ENCODE results near the gene TRPT1.

Gene TRPT1

GRCh38 chr11:64208086-64208795 is 17.7 kb downstream of the TRPT1 start:
- no peak for DNase-seq (ENCODE audit: low spot score)

GRCh38 chr11:64207256-64208085 is 18.5 kb downstream of the TRPT1 start:
- no peak for DNase-seq (ENCODE audit: low spot score)

GRCh38 chr11:64206457-64207255 is 19.3 kb downstream of the TRPT1 start, which contains the start of gene FERMT3:
Gene FERMT3 (plus strand): TSS chr11:64206721. CDS start chr11:64207365, 644 bp downstream.
- DNase-seq (ENCODE audit: low spot score), result no peak

DNA sequence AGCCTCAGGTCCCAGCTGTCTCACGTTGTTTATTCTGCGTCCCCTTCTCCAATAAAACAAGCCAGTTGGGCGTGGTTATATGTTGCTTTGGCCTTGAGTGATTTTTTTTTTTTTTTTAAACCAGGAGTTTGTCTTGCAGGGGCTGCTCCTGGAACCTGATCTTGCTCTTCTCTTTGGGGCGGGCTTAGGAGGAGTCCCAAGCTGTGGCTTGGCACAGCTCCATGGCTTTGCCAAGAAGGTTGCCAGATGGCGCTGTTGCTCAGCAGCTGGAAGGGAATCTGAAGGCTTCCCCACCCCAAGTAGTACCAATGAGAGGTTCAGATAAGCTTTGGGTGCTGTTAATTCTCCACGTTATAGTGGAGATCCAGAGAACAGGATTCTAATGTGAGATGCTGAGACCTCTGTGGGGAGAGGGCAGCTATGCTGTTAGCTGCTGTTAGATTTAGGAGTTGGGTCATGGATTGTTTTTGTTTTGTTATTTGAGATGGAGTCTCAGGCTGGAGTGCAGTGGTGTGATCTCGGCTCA is 21.5 kb downstream of the TRPT1 start:
- DNase-seq (ENCODE audit: low spot score), result peak; percentile 80

- DNase-seq (ENCODE audit: low spot score), result no peak
Measured at GRCh38 chr11:64204080-64204440, 21.9 kb downstream of the TRPT1 start.

- DNase-seq (ENCODE audit: low spot score), result no peak
Measured at GRCh38 chr11:64203421-64204079, 22.4 kb downstream of the TRPT1 start.

DNA sequence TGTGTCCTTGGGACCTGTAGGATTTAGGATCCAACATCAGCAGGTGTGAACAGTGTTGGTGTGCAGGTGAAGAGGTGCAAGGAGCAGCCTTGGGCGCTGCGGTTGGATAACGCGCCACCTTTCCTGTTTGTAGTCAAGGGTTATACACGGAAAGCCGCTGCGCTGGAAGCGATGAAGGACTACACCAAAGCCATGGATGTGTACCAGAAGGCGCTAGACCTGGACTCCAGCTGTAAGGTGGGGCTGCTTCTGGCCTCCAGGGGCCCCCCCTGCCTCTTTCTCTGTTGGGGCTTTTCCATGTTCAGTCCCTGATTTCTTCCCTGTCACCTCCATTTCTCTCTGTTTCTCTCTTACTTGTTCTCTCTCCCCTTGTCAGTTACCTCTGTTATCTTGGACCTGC is 23.0 kb downstream of the TRPT1 start:
- DNase-seq (ENCODE audit: low spot score), result no peak

- DNase-seq (ENCODE audit: low spot score), result no peak
Measured at GRCh38 chr11:64201543-64201942, 24.4 kb downstream of the TRPT1 start.

DNA sequence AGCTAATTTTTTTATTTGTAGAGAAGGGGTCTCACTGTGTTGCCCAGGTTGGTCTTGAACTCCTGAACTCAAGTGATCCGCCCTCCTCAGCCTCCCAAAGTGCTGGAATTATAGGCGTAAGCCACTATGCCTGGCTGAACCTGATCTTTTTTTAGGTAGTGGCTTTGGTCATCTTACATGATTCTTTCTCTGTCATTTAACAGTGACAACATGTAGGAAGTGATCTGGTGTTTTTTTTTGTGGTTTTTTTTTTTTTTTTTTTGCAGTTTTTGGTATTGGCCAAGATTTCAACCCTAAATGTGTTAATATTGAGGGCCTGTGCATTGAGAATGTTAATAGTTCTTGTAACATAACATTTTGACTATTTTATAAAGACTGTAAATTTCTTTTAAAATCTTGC is 27.5 kb downstream of the TRPT1 start:
- no peak for DNase-seq (ENCODE audit: low spot score)

GRCh38 chr11:64196626-64197025 is 29.4 kb downstream of the TRPT1 start:
- no peak for DNase-seq (ENCODE audit: low spot score)

DNA sequence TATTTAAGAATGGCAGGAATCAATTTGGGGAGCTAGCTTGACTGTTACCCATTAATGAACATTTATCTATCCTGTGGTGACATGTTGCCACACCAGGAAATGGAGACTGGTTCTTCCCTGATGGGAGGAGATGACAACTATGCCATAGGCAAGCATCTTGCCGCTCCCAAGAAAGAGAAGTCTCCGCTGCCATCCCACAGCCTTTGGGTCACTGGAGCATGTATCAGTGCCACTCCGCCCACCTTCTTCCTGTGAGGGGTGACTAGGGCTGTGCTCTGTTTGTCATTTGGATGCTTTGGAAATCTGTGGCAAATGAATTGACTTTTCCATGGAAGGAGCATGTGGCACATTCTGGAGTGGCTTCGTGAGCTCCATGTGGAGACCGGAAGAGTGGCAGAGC is 33.6 kb downstream of the TRPT1 start:
- no peak for DNase-seq (ENCODE audit: low spot score)

DNA sequence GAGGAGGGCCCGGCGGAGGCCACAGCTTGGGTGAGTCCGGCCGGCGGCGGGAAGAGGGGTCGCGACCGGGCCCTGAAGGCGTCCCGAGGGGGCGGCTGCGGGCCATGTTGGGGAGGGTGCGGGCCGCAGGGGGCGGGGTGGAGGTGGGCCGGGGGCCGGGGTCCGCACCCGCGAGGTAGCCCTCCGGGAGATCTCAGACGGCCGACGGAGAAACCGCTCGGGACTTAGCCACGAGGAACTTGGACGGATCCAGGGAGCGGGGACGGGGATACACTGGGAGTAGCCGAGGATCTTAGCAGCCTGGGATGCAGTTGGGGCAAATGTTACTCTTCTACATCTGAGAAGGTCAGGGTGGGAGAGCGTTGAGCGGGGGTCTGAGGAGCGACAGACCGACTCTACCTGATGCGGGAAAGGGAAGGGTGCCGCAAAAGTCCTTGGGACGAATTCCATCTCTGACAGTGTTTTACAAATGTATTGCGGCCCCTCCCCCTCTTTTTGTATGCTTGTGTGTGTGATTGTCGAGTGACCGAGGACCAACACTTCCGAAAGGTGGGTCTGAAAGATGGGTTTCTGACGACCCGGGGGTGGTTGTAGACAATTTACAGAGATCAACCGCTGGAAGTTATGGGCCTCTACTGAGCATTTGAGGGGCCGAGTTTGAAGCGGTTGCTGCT is 39.4 kb downstream of the TRPT1 start:
- no peak for DNase-seq (ENCODE audit: low spot score)

- peak; percentile 97 for DNase-seq (ENCODE audit: low spot score)
Measured at GRCh38 chr11:64185693-64186491, 40.1 kb downstream of the TRPT1 start, which contains the start of gene STIP1. Gene STIP1 (plus strand): TSS chr11:64186171. CDS start chr11:64186262, 91 bp downstream.

- peak; percentile 54 for DNase-seq (ENCODE audit: low spot score)
Measured at GRCh38 chr11:64185175-64185692, 40.8 kb downstream of the TRPT1 start.

- no peak for DNase-seq (ENCODE audit: low spot score)
Measured at GRCh38 chr11:64183890-64184289, 42.1 kb downstream of the TRPT1 start.

GRCh38 chr11:64181506-64182411 is 44.2 kb downstream of the TRPT1 start:
- no peak for DNase-seq (ENCODE audit: low spot score)

- DNase-seq (ENCODE audit: low spot score), result no peak
Measured at GRCh38 chr11:64180891-64181290, 45.1 kb downstream of the TRPT1 start.

- no peak for DNase-seq (ENCODE audit: low spot score)
Measured at GRCh38 chr11:64178951-64179639, 46.9 kb downstream of the TRPT1 start.
